ENCODE data around the gene CXXC1.
A peak's percentile ranks its signal among the peaks of the same experiment; 100 is the strongest.

The CXXC1 gene

GRCh38 chr18:50334546-50335152 is 47.2 kb upstream of the CXXC1 start:
- TF ChIP-seq ZC3H10 (CRISPR knock-in tag; IDR thresholded peaks at IDR 0.05) (no peak), CREB5 (CRISPR knock-in tag; IDR thresholded peaks at IDR 0.05; ENCODE audit: low read depth) (no peak), TSHZ2 (CRISPR knock-in tag; IDR thresholded peaks at IDR 0.05) (no peak), ZNF70 (CRISPR knock-in tag; IDR thresholded peaks at IDR 0.05) (no peak), ZNF8 (CRISPR knock-in tag; IDR thresholded peaks at IDR 0.05) (no peak), GLIS3 (CRISPR knock-in tag; IDR thresholded peaks at IDR 0.05) (no peak), ZFP30 (CRISPR knock-in tag; IDR thresholded peaks at IDR 0.05) (no peak), BACH2 (CRISPR knock-in tag; IDR thresholded peaks at IDR 0.05; ENCODE audit: borderline replicate concordance) (no peak), POU6F1 (CRISPR knock-in tag; IDR thresholded peaks at IDR 0.05; ENCODE audit: borderline replicate concordance, low read depth) (no peak)
- no peak for ATAC-seq

GRCh38 chr18:50331691-50332090 is 44.2 kb upstream of the CXXC1 start:
- TF ChIP-seq BACH2 (CRISPR knock-in tag; IDR thresholded peaks at IDR 0.05; ENCODE audit: borderline replicate concordance) (no peak), TOX (CRISPR knock-in tag; IDR thresholded peaks at IDR 0.05; ENCODE audit: borderline replicate concordance) (no peak), ZFP30 (CRISPR knock-in tag; IDR thresholded peaks at IDR 0.05) (no peak), OSR1 (CRISPR knock-in tag; IDR thresholded peaks at IDR 0.05) (no peak), ZC3H10 (CRISPR knock-in tag; IDR thresholded peaks at IDR 0.05) (no peak), TCF4 (CRISPR knock-in tag; IDR thresholded peaks at IDR 0.05; ENCODE audit: borderline replicate concordance) (no peak), ZNF70 (CRISPR knock-in tag; IDR thresholded peaks at IDR 0.05) (no peak), PPARA (CRISPR knock-in tag; IDR thresholded peaks at IDR 0.05; ENCODE audit: borderline replicate concordance) (no peak), ZFP3 (CRISPR knock-in tag; IDR thresholded peaks at IDR 0.05) (no peak), TSHZ2 (CRISPR knock-in tag; IDR thresholded peaks at IDR 0.05) (no peak), CREB5 (CRISPR knock-in tag; IDR thresholded peaks at IDR 0.05; ENCODE audit: low read depth) (no peak), GLIS3 (CRISPR knock-in tag; IDR thresholded peaks at IDR 0.05) (no peak), ISL1 (CRISPR knock-in tag; IDR thresholded peaks at IDR 0.05) (no peak), ZNF565 (CRISPR knock-in tag; conservative IDR thresholded peaks at IDR 0.05; ENCODE audit: low read depth) (no peak)
- no peak for ATAC-seq

- no peak for TF ChIP-seq ESRRG (CRISPR knock-in tag; IDR thresholded peaks at IDR 0.05)
- TF ChIP-seq ZC3H10 (CRISPR knock-in tag; IDR thresholded peaks at IDR 0.05), result no peak
- no peak for TF ChIP-seq ISL1 (CRISPR knock-in tag; IDR thresholded peaks at IDR 0.05)
- TF ChIP-seq ZNF8 (CRISPR knock-in tag; IDR thresholded peaks at IDR 0.05), result peak; percentile 64
- no peak for TF ChIP-seq CSDC2 (CRISPR knock-in tag; IDR thresholded peaks at IDR 0.05)
- no peak for TF ChIP-seq ZNF565 (CRISPR knock-in tag; conservative IDR thresholded peaks at IDR 0.05; ENCODE audit: low read depth)
- no peak for TF ChIP-seq ARNTL (CRISPR knock-in tag; IDR thresholded peaks at IDR 0.05; ENCODE audit: borderline replicate concordance, low read depth)
- no peak for ATAC-seq
These were observed 42.7 kb upstream of the CXXC1 start for GRCh38 chr18:50330176-50330575.

All from SK-N-SH treated with all-trans-retinoic acid at 6 μM for 48 hours (cell line).